ENCODE results near the gene FBXO17.
"Not testable (repeated sequence)": the region's sequence is repeated elsewhere in the genome, so short reads cannot be mapped to it uniquely, and the experiment has no call there.

Gene FBXO17

DNA sequence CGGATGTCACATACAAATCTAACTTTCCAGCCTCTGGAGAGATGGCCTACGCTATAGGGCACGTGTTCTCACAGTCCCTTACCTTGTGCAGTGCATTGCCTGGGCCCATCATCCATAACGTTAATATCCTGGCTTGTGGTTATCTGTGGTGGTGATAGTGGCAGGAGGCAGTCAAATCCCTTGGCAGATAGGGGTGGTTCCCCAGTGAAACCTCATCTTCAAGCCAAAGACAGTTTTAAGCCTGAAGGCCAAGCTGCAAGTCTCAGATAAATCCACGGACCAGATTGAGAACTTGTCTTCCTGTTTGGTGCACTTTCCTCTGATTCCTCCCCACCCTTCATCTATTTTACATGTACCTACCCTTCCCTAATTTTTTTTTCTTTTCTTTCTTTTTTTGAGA lies 4.3 kb upstream of the FBXO17 start:
- DNase-seq (ENCODE audit: low spot score) = no peak

- no peak for DNase-seq (ENCODE audit: low spot score)
Observed at GRCh38 chr19:38978326-38978689, 2.8 kb upstream of the FBXO17 start.

- no peak for DNase-seq (ENCODE audit: low spot score)
Observed at GRCh38 chr19:38977445-38978325, 2.1 kb upstream of the FBXO17 start.

DNA sequence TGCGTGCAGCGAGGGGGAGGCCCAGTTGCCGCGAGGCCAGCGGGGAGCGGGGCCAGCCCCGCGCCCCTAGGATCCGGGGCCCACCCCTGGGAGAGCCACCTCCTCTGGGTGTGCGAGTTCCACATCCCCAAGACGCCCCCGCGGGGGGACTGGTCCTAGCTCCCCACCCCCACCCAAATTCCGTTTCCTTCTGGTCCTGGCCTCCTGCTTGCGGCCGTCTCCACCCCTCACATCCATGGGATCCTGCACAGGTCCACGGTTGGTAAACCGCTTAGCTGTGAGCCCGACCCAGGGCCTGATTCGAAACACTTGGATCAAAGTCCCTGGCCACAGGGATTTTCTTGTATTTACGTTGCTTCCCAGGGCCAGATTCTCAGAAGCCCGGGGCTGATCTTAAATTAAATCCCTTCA lies 324 bp upstream of the FBXO17 start:
- DNase-seq (ENCODE audit: low spot score) = no peak

DNA sequence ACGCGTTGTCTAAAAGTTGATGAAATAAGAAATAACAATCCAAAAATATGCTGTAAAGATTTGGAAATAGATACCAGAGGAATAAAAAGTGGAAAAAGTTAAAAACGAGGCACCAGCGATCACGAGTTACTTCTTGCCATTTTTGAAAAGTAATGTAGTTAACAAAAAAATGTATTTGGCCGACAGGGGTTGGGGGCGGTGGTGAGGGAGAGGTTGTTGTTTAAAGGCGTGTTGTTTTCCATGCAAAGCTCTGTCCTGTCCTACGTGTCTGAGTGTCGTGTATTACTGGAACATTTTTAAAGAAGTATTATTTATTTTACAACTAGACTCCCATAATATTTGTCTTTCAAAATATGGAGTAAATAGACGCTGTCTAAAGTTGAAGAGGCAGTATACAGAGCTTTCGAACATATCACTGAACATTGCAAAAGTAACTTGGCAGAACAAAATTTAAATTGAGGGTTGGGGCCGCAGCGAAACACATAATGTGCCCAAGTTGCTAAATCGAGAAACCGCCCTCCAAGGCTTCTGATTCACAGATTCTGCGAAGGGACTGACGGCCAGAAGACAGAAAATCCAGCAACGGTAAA lies 823 bp downstream of the FBXO17 start:
- peak; percentile 40 for DNase-seq (ENCODE audit: low spot score)

DNA sequence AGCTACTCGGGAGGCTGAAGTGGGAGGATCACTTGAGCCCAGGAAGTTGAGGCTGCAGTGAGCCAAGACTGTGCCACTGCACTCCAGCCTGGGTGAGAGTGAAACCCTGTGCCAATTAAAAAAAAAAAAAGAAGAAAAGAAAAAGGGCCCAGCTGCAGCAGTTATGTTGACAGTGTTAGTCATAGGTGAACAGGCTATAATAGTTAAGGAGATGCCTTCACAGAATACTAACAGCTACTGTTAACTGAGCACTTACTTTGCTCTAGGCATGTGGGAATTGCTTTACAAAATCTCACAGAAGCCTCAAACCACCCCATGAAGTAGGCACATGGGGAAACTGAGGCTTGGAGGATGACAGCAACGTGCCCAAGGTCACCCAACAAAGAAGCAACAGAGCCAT lies 3.9 kb downstream of the FBXO17 start:
- DNase-seq (ENCODE audit: low spot score) = no peak

GRCh38 chr19:38970664-38971532 lies 4.6 kb downstream of the FBXO17 start:
- DNase-seq (ENCODE audit: low spot score) = no peak

GRCh38 chr19:38966149-38966548 lies 9.4 kb downstream of the FBXO17 start:
- DNase-seq (ENCODE audit: low spot score) = not testable (repeated sequence)

- DNase-seq (ENCODE audit: low spot score) = no peak
Observed at GRCh38 chr19:38964738-38965137, 10.8 kb downstream of the FBXO17 start.

GRCh38 chr19:38959618-38960017 lies 15.9 kb downstream of the FBXO17 start:
- no peak for DNase-seq (ENCODE audit: low spot score)

GRCh38 chr19:38958301-38958700 lies 17.2 kb downstream of the FBXO17 start:
- DNase-seq (ENCODE audit: low spot score) = no peak

DNA sequence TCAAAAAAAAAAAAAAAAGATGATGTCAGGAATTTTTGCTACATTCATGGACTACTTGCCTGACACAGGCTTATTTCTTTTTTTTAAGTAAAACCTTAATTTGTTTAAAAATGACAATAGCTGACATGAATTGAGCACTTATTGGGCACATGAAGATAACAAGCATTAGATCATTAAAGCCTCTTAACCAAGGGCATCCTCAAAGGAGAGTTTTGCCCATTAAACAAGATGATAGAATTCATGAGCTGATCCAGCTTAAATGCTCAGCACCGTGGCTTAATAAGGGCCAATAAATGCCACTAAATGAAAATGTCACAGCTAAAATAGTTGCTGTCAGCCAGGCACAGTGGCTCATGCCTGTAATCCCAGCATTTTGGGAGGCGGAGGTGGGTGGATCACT lies 19.3 kb downstream of the FBXO17 start:
- no peak for DNase-seq (ENCODE audit: low spot score)

- DNase-seq (ENCODE audit: low spot score) = no peak
Observed at GRCh38 chr19:38953677-38954076, 21.9 kb downstream of the FBXO17 start.

- no peak for DNase-seq (ENCODE audit: low spot score)
Observed at GRCh38 chr19:38952395-38953165, 23.0 kb downstream of the FBXO17 start.

DNA sequence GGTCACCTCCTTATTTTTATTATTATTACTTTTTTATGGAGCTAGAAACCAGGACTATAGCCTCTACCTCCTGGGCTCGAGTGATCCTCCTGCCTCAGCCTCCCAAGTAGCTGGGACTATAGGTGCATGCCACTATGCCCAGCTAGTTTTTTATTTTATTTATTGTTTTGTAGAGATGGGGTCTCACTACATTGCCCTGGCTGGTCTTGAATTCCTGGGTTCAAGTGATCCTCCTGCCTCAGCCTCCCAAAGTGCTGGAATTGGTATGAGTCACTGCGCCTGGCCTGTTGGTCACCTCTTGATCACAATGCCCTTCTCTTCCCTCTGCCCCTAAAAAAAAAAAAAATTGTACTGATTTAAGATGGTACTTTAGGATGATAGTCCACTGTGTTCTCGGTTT lies 24.4 kb downstream of the FBXO17 start:
- DNase-seq (ENCODE audit: low spot score) = no peak

- DNase-seq (ENCODE audit: low spot score) = peak; percentile 55
Observed at GRCh38 chr19:38949580-38950367, 25.8 kb downstream of the FBXO17 start.

- DNase-seq (ENCODE audit: low spot score) = no peak
Observed at GRCh38 chr19:38946229-38947010, 29.1 kb downstream of the FBXO17 start.

DNA sequence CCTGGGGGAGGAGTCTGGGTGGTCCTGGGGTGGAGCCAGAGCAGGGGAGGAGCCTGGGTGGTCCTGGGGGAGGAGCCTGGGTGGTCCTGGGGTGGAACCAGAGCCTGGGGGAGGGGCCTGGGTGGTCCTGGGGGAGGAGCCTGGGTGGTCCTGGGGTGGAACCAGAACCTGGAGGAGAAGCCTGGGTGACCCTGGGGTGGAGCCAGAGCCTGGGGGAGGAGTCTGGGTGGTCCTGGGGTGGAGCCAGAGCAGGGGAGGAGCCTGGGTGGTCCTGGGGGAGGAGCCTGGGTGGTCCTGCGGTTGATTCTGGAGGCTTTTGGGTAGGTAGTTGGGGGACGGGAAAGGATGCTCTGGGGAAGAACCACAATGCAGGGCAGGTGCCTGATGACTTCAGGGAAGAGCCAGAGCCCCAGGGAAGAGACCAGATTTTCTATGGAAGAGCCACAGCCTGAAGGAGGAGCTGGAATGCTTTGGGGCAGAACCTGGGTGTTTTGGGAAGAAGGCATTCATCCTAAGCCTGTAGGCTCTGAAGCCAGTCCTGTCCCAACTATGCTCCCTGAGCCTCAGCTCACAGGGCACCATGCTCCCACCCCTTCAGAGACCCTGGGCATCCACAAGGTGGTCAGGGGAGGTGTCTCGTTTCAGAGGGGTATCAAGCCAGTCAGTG lies 29.8 kb downstream of the FBXO17 start:
- no peak for DNase-seq (ENCODE audit: low spot score)

DNA sequence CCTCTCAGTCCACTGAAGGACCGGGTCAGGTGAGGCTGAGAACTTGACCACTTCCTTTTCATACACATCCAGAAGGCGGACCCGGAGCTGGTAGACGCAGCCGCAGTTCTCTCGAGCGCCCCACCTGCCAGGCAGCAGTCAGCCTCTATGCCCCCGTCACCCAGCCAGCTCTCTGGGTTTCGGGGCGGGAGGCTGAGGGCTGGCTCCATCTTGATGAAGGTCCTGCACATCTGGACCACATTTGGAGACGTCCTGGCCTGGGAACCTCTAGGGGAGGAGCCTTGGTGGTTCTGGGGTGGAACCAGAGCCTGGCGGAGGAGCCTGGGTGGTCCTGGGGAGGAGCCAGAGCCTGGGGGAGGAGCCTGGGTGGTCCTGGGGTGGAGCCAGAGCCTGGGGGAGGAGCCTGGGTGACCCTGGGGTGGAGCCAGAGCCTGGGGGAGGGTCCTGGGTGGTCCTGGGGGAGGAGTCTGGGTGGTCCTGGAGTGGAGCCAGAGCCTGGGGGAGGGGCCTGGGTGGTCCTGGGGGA lies 30.5 kb downstream of the FBXO17 start:
- DNase-seq (ENCODE audit: low spot score) = no peak

Measured in GM03348 (cell line).